WTC11 (cell line): ENCODE data around the gene SOD1.

Source experiments
- CTCF ChIP-seq: fragments of 200-600 bp; IDR thresholded peaks from 2 replicates; pipeline ENCODE4 v1.8.0; 2022; ENCODE audit warnings: antibody characterized with exemption
- ELF4 ChIP-seq: sonication (generic); formaldehyde crosslinking; IDR thresholded peaks from 2 replicates; pipeline ENCODE4 v1.8.1; 2022; ENCODE audit warnings: low read depth, mild to moderate bottlenecking, moderate library complexity, missing genetic modification reagents
- ETV6 ChIP-seq: sonication (generic); formaldehyde crosslinking; IDR thresholded peaks from 2 replicates; pipeline ENCODE4 v1.8.1; 2022; ENCODE audit warnings: mild to moderate bottlenecking, missing genetic modification reagents

GRCh38 chr21:31688603-31689368 is 29.3 kb downstream of the SOD1 start:
- TF ChIP-seq ELF4 (CRISPR knock-in tag) = no peak
- TF ChIP-seq ETV6 (CRISPR knock-in tag) = no peak
- no peak for TF ChIP-seq CTCF
